ENCODE data around the gene GNAS. TPM values are rescaled to one million over a fixed set of nuclear protein-coding genes. Genes with fewer than 3 reads are reported as not detected.
A peak's percentile ranks its signal among the peaks of the same experiment; 100 is the strongest.

Gene GNAS
- total RNA-seq, 1 donor from 2014 or later: 365 TPM

GRCh38 chr20:58883241-58883691, 30.8 kb downstream of the GNAS start:
- DNase-seq: no peak

- DNase-seq: no peak
Measured at GRCh38 chr20:58884966-58885365, 32.5 kb downstream of the GNAS start.

GRCh38 chr20:58886546-58886945, 34.0 kb downstream of the GNAS start:
- DNase-seq: no peak

GRCh38 chr20:58888103-58888502, 35.6 kb downstream of the GNAS start:
- DNase-seq: no peak

GRCh38 chr20:58888521-58889333, 36.2 kb downstream of the GNAS start:
- peak; percentile 84 for DNase-seq

- DNase-seq: no peak
Measured at GRCh38 chr20:58889334-58889760, 36.8 kb downstream of the GNAS start.

GRCh38 chr20:58889798-58890517, 37.4 kb downstream of the GNAS start:
- DNase-seq: no peak

- DNase-seq: peak; percentile 89
Measured at GRCh38 chr20:58890518-58891085, 38.1 kb downstream of the GNAS start.

GRCh38 chr20:58891086-58891717, 38.7 kb downstream of the GNAS start:
- peak; percentile 77 for DNase-seq

GRCh38 chr20:58891718-58892140, 39.2 kb downstream of the GNAS start:
- peak; percentile 52 for DNase-seq

GRCh38 chr20:58892141-58892931, 39.8 kb downstream of the GNAS start:
- DNase-seq: peak; percentile 77

- peak; percentile 30 for DNase-seq
Measured at GRCh38 chr20:58892932-58893224, 40.4 kb downstream of the GNAS start.

GRCh38 chr20:58893355-58894120, 41.0 kb downstream of the GNAS start:
- no peak for DNase-seq

- DNase-seq: no peak
Measured at GRCh38 chr20:58894652-58895447, 42.3 kb downstream of the GNAS start.

GRCh38 chr20:58895448-58896180, 43.1 kb downstream of the GNAS start:
- DNase-seq: no peak

GRCh38 chr20:58896820-58897219, 44.3 kb downstream of the GNAS start:
- DNase-seq: no peak

- DNase-seq: no peak
Measured at GRCh38 chr20:58897488-58897887, 45.0 kb downstream of the GNAS start.

GRCh38 chr20:58898629-58899408, 46.3 kb downstream of the GNAS start:
- no peak for DNase-seq

GRCh38 chr20:58899512-58899911, 47.0 kb downstream of the GNAS start:
- no peak for DNase-seq

All from dermis blood vessel endothelial cell (primary cell).